Brain microvascular endothelial cell (primary cell): ENCODE measurements around the gene TCF12.

Source experiments
- DNase-seq: peaks from one replicate; pipeline ENCODE4 v3.0.0-alpha.2; 2020
- H3K27ac ChIP-seq: fragments of 250-450 bp; sonication (Bioruptor Pico); 2 replicates; pipeline ENCODE4 v1.5.1; 2020; ENCODE audit warnings: mild to moderate bottlenecking, moderate library complexity
- H3K27me3 ChIP-seq: fragments of 250-450 bp; sonication (Bioruptor Pico); replicated peaks from 2 replicates; pipeline ENCODE4 v1.5.1; 2020; ENCODE audit warnings: mild to moderate bottlenecking
- H3K36me3 ChIP-seq: fragments of 250-450 bp; sonication (Bioruptor Pico); replicated peaks from 2 replicates; pipeline ENCODE4 v1.5.1; 2020; ENCODE audit warnings: mild to moderate bottlenecking
- H3K4me3 ChIP-seq: 2 replicates; pipeline ENCODE4 v1.5.1; 2011; ENCODE audit warnings: low read depth, mild to moderate bottlenecking, control low read depth, low read length, moderate library complexity
- CTCF ChIP-seq: IDR thresholded peaks from 2 replicates; pipeline ENCODE4 v1.5.1; 2011; ENCODE audit warnings: low read depth, mild to moderate bottlenecking, moderate library complexity, low read length, control low read depth, inconsistent platforms; ENCODE audit errors: missing control alignments
- in situ Hi-C: cut with HindIII; loops from 2 replicates; pipeline ENCODE4 v1.10.0; 2017; ENCODE audit warnings: low sequenced_read_pairs, low pct_ligation_motif_present

Gene TCF12

GRCh38 chr15:57070674-57071073, 152.2 kb downstream of the TCF12 start:
- no peaks in the 10 kb centered on the region for H3K36me3 ChIP-seq
- in situ Hi-C loops = no loop called here
- no peak for DNase-seq
- H3K27me3 ChIP-seq = no peaks in the 10 kb centered on the region
- H3K4me3 ChIP-seq = no peak overlapping the region
- no peak overlapping the region for H3K27ac ChIP-seq
- no peak for TF ChIP-seq CTCF

GRCh38 chr15:57079446-57079845, 161.0 kb downstream of the TCF12 start:
- H3K27ac ChIP-seq = no peak overlapping the region
- no peaks in the 10 kb centered on the region for H3K27me3 ChIP-seq
- no peak for DNase-seq
- no peaks in the 10 kb centered on the region for H3K36me3 ChIP-seq
- peak; percentile 41 for TF ChIP-seq CTCF
- no peak overlapping the region for H3K4me3 ChIP-seq
- in situ Hi-C loops = no loop called here

- DNase-seq = no peak
- Histone ChIP-seq H3K27me3 (no peaks in the 10 kb centered on the region), H3K27ac (no peak overlapping the region), H3K36me3 (no peaks in the 10 kb centered on the region), H3K4me3 (no peak overlapping the region)
- in situ Hi-C loops = no loop called here
- TF ChIP-seq CTCF = peak; percentile 18
These were observed 161.6 kb downstream of the TCF12 start for GRCh38 chr15:57079931-57080620.

- in situ Hi-C loops = no loop called here
- peak overlapping the region; percentile 39 for H3K27ac ChIP-seq
- peak; percentile 78 for DNase-seq
- no peaks in the 10 kb centered on the region for H3K27me3 ChIP-seq
- H3K4me3 ChIP-seq = no peak overlapping the region
- no peaks in the 10 kb centered on the region for H3K36me3 ChIP-seq
- TF ChIP-seq CTCF = no peak
These were observed 163.7 kb downstream of the TCF12 start for GRCh38 chr15:57082054-57082728.

GRCh38 chr15:57084192-57084591, 165.7 kb downstream of the TCF12 start:
- Histone ChIP-seq H3K27me3 (no peaks in the 10 kb centered on the region), H3K36me3 (no peaks in the 10 kb centered on the region), H3K4me3 (no peak overlapping the region), H3K27ac (no peak overlapping the region)
- TF ChIP-seq CTCF = no peak
- DNase-seq = no peak
- in situ Hi-C loops = no loop called here
